Measurements from ENCODE around the gene FLII.

FLII gene

DNA sequence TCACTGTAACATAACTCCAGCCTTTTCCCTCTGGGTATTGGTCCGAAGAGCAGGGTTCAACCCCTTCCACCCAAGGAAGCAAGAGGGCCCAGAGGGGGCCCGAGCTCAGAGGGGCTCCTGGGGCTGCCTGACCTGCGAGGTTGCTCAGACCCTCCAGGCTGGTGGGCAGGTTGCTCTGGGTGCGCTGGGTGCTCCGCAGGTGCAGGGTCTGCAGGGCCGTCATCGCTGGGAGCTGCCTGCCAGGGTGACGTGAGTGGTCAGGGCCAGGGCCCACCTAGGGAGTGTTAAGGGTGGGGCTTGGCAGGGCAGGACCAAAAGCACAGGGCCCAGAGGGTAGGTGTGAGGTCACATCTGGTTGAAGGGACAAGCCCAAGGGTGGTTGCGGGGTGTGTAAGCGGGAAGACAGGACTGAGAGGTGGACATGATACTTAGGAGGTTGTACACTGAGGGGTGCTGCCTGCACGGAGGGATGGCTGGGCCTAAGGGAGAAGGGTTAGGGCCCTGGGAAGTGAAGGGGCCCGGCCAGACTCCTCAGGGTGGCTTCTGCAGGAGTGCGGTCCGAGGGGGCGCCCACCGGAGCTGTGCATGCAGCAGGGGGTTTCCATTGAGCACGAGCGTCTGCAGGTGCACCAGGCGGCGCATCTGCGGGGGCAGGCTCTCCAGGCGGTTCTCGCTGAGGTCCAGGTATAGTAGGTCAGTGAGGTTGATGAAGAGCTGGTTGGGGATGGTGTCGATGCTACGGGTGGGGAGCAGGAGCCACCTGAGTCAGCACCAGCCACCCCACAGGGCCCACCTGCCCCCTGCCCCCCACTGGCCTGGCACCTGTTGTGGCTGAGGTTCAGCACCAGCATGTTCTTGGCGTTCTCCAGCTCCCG is 4.4 kb downstream of the FLII start:
- no peak for DNase-seq (ENCODE audit: insufficient read length, low spot score)
- no peak for FAIRE-seq

DNA sequence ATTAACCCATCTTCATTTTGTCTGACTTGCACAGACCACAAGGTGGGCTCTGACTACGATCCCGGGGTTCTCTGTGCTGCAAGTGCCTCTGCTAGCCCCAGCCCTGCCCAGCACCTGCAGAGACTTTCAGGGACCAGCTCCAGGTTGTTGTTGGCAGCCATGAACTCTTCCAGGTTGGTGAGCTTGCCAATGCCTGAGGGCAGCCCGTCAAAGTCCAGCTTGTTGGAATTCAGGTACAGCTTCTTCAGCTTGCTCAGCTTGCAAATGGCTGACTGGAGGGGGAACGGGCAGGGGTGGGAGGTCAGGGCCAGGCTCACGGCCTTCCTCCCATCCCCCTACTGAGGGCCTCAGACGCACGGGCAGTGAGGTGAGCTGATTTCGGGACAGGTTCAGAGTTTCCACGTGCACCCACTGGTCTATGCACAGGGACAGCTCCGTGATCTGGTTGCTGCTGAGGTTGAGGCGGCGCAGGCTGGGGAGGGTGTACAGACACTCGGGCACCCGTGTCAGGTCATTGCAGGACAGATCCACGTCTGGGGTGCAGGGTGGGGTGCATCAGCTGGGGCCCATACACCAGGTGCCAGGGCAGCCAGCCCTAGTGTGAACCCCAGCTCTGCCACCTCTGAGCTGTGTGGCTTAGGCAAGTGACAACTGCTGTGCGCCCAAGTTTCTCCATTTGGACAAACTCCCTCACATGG is 5.2 kb downstream of the FLII start:
- TF ChIP-seq POU2F2 (IDR thresholded peaks at IDR 0.05; ENCODE audit: low read depth, low read length) = no peak
- no peak for TF ChIP-seq SPI1 (IDR thresholded peaks at IDR 0.05; ENCODE audit: low read depth, low read length)
- no peak for TF ChIP-seq TAF1 (IDR thresholded peaks at IDR 0.05; ENCODE audit: low read depth, low read length)
- TF ChIP-seq POLR2AphosphoS5 (IDR thresholded peaks at IDR 0.05; ENCODE audit: low read depth, low read length) = no peak
- TF ChIP-seq PAX5 (IDR thresholded peaks at IDR 0.05; ENCODE audit: insufficient read depth, low read length, severe bottlenecking) = no peak
- no peak for FAIRE-seq
- DNase-seq (ENCODE audit: insufficient read length, low spot score) = no peak

More for the DNA sequence above, 4.4 kb downstream of the FLII start:
- TF ChIP-seq POU2F2 (IDR thresholded peaks at IDR 0.05; ENCODE audit: low read depth, low read length) (no peak), SPI1 (IDR thresholded peaks at IDR 0.05; ENCODE audit: low read depth, low read length) (no peak), TAF1 (IDR thresholded peaks at IDR 0.05; ENCODE audit: low read depth, low read length) (no peak), PAX5 (IDR thresholded peaks at IDR 0.05; ENCODE audit: insufficient read depth, low read length, severe bottlenecking) (no peak), POLR2A (IDR thresholded peaks at IDR 0.05; ENCODE audit: low read depth, low read length) (no peak), POLR2AphosphoS5 (IDR thresholded peaks at IDR 0.05; ENCODE audit: low read depth, low read length) (no peak)

DNA sequence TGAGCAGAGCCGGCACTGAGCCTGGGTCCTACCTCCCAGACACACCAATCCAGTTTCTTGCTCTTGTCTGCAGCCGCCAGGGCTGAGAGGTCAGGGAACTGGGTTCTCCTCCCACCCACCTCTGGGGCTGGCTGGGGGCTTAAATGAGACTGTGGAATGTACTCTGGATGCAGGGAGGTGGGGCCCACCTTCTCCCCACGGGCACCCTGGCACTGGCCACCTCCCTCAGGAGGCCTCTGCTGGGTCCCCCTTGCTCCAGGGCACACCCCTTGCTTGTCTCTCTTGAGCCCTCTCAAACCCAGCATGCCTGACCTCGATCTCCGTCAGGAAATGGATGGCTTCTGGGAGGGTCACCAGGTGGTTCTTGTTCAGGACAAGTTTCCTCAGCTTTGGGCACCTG is 6.4 kb downstream of the FLII start:
- TF ChIP-seq POLR2AphosphoS5 (IDR thresholded peaks at IDR 0.05; ENCODE audit: low read depth, low read length) (no peak), POU2F2 (IDR thresholded peaks at IDR 0.05; ENCODE audit: low read depth, low read length) (no peak), TAF1 (IDR thresholded peaks at IDR 0.05; ENCODE audit: low read depth, low read length) (no peak), PAX5 (IDR thresholded peaks at IDR 0.05; ENCODE audit: insufficient read depth, low read length, severe bottlenecking) (no peak), SPI1 (IDR thresholded peaks at IDR 0.05; ENCODE audit: low read depth, low read length) (no peak), POLR2A (IDR thresholded peaks at IDR 0.05; ENCODE audit: low read depth, low read length) (no peak)
- DNase-seq (ENCODE audit: insufficient read length, low spot score) (no peak), FAIRE-seq (no peak)

DNA sequence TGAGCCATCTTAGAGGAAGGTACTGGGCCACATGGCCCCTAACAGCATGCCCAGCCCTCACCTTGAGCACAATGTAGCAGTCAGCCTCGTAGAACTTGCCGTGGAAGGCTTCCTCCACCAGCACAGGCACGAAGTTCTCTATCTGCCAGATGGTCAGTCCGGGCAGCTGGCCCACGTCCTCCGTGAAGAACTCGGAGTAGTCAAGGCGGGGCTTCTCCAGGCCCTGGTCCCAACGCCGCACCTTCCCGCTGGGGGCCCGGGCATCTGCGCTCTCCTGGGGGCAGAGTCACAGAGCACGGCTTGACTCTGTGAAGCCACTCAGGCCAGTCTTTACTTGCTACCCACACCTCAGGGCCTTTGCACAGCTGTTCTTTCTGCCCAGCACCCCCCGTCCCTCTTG is 7.3 kb downstream of the FLII start:
- DNase-seq (ENCODE audit: insufficient read length, low spot score) (no peak), FAIRE-seq (no peak)
- no peak for TF ChIP-seq SPI1 (IDR thresholded peaks at IDR 0.05; ENCODE audit: low read depth, low read length)
- no peak for TF ChIP-seq PAX5 (IDR thresholded peaks at IDR 0.05; ENCODE audit: insufficient read depth, low read length, severe bottlenecking)
- no peak for TF ChIP-seq POU2F2 (IDR thresholded peaks at IDR 0.05; ENCODE audit: low read depth, low read length)
- no peak for TF ChIP-seq POLR2A (IDR thresholded peaks at IDR 0.05; ENCODE audit: low read depth, low read length)
- no peak for TF ChIP-seq TAF1 (IDR thresholded peaks at IDR 0.05; ENCODE audit: low read depth, low read length)
- no peak for TF ChIP-seq POLR2AphosphoS5 (IDR thresholded peaks at IDR 0.05; ENCODE audit: low read depth, low read length)

DNA sequence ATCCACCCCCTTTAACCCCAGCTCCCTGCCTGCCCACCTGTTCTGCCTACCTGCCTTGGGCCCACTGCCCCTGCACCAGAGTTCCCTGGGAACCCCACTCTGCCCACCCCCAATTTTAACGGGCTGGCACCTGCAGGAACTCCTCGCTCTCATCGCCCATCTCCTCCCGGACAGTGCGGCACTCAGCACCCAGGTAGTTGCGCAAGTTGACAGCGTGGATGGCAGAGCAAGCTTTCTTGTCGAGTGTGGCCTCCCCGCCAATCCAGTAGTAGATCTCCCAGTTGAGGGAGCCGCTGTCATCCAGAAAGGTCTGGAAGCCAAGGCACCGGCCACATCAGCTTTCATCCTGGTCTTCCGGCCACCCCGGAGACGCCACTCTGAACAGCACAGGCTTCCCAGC is 7.8 kb downstream of the FLII start:
- no peak for FAIRE-seq
- no peak for TF ChIP-seq SPI1 (IDR thresholded peaks at IDR 0.05; ENCODE audit: low read depth, low read length)
- TF ChIP-seq POU2F2 (IDR thresholded peaks at IDR 0.05; ENCODE audit: low read depth, low read length) = no peak
- no peak for TF ChIP-seq POLR2AphosphoS5 (IDR thresholded peaks at IDR 0.05; ENCODE audit: low read depth, low read length)
- TF ChIP-seq POLR2A (IDR thresholded peaks at IDR 0.05; ENCODE audit: low read depth, low read length) = no peak
- TF ChIP-seq TAF1 (IDR thresholded peaks at IDR 0.05; ENCODE audit: low read depth, low read length) = no peak
- TF ChIP-seq PAX5 (IDR thresholded peaks at IDR 0.05; ENCODE audit: insufficient read depth, low read length, severe bottlenecking) = no peak
- DNase-seq (ENCODE audit: insufficient read length, low spot score) = no peak

DNA sequence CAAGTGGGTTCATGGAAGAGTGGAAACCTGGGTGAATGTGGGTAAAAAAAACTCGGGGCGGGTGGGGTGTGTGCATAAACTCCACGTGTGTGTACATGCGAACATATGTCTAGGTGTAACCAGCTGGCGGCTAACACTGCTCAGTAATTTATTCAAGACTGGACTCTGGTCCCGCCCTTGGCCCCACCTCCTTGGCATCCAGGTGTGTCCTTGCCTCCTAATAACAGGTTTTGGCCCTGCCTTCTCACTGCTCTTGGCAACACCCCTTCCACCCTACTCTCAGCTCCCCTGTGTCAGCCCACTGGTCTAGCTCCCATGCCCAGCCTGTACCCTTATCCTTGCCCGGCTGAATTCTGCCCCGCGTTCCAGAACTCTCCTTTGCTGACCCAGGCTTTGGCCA is 8.3 kb downstream of the FLII start:
- FAIRE-seq (no peak), DNase-seq (ENCODE audit: insufficient read length, low spot score) (no peak)

DNA sequence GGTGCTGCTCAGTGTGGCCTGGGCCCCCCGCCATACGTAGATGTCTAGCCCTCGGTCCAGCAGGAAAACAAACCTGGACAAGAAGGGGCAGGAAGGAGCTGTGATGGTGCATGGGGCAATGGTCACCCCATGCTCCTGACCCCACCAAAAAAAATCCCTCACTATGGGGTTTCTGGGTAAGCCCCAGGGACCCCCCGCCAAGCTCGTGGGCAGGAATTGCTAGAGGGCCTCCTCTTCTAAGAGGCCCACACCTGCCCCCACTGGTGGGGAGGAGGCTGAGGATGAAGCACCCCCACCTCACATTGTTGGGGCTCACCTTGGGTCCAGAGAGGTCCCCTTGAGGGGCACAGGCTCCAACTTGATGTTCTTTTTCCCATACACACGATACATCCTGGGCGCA is 9.7 kb downstream of the FLII start:
- no peak for DNase-seq (ENCODE audit: insufficient read length, low spot score)
- no peak for TF ChIP-seq POU2F2 (IDR thresholded peaks at IDR 0.05; ENCODE audit: low read depth, low read length)
- no peak for TF ChIP-seq SPI1 (IDR thresholded peaks at IDR 0.05; ENCODE audit: low read depth, low read length)
- no peak for TF ChIP-seq PAX5 (IDR thresholded peaks at IDR 0.05; ENCODE audit: insufficient read depth, low read length, severe bottlenecking)
- no peak for TF ChIP-seq TAF1 (IDR thresholded peaks at IDR 0.05; ENCODE audit: low read depth, low read length)
- TF ChIP-seq POLR2A (IDR thresholded peaks at IDR 0.05; ENCODE audit: low read depth, low read length) = no peak
- no peak for TF ChIP-seq POLR2AphosphoS5 (IDR thresholded peaks at IDR 0.05; ENCODE audit: low read depth, low read length)
- FAIRE-seq = no peak

More for the DNA sequence above, 8.3 kb downstream of the FLII start:
- TF ChIP-seq PAX5 (IDR thresholded peaks at IDR 0.05; ENCODE audit: insufficient read depth, low read length, severe bottlenecking) (no peak), POLR2AphosphoS5 (IDR thresholded peaks at IDR 0.05; ENCODE audit: low read depth, low read length) (no peak)

DNA sequence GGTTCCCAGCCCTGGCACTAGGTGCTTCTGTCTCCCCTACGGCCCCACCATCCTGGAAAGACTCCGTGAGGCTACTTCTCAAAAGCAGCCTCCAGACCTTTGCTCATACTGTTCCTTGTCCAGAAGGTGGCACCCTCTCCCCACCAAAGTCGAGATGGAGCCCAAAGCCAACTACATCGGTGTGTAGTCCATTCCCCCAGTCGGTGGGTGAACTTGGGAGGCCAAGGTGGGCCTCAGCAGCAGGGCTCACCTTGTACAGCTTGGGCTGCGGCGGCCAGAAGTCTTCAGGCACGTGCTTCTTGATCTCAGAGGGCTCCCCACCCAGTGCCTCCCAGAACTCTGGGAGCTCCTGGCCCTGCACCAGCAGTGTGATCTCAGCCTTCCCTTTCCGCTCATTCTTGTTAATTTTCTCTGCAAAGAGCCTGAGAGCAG is 10.2 kb downstream of the FLII start:
- DNase-seq (ENCODE audit: insufficient read length, low spot score) = peak; percentile 97

DNA sequence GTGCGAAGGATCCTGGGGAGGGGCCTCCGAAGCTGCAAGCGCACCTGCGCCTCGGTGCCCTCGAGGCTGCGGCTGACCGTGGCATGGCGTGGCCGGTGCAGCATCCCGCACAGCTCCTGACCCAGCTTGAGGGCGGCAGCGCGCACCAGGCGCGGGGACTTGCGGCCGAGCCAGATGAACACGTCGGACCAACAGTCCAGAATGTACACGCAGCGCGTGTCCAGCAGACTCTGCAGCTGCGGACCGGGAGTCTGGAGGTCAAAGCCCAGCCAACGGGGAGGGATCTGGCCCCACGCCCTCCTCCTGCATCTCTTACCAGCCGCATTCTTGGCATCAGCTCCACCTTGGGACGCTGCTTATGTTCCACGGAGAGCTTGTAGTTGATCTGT is 10.9 kb downstream of the FLII start:
- FAIRE-seq = no peak
- DNase-seq (ENCODE audit: insufficient read length, low spot score) = no peak
- no peak for TF ChIP-seq POU2F2 (IDR thresholded peaks at IDR 0.05; ENCODE audit: low read depth, low read length)

More for the DNA sequence above, 10.2 kb downstream of the FLII start:
- peak; percentile 18; the same call in 1 of the 2 replicates for TF ChIP-seq POU2F2 (IDR thresholded peaks at IDR 0.05; ENCODE audit: low read depth, low read length)
- TF ChIP-seq SPI1 (IDR thresholded peaks at IDR 0.05; ENCODE audit: low read depth, low read length) = no peak
- FAIRE-seq = peak; percentile 90

Data from GM12891 (cell line).